HAP-1 (cell line): ENCODE data around the gene URB2.

ENCODE experiments used
- DNase-seq, 2 experiments: peaks; one replicate each; pipeline ENCODE4 v3.0.0-alpha.2; 2016 to 2020; ENCODE audit warnings: low spot score in 2 of 2
- H3K27me3 ChIP-seq: fragments of 250-450 bp; sonication (Bioruptor Pico); 2 replicates; pipeline ENCODE4 v1.5.1; 2020; ENCODE audit warnings: low read depth, mild to moderate bottlenecking, moderate library complexity
- H3K36me3 ChIP-seq: fragments of 250-450 bp; sonication (Bioruptor Pico); replicated peaks from 2 replicates; pipeline ENCODE4 v1.5.1; 2020; ENCODE audit warnings: mild to moderate bottlenecking
- H3K4me1 ChIP-seq: fragments of 250-450 bp; sonication (Bioruptor Pico); 2 replicates; pipeline ENCODE4 v1.5.1; 2020; ENCODE audit warnings: mild to moderate bottlenecking
- H3K4me3 ChIP-seq: fragments of 250-450 bp; sonication (Bioruptor Pico); 2 replicates; pipeline ENCODE4 v1.5.1; 2020; ENCODE audit warnings: mild to moderate bottlenecking, moderate library complexity
- H3K9me3 ChIP-seq: fragments of 250-450 bp; sonication (Bioruptor Pico); 2 replicates; pipeline ENCODE4 v1.5.1; 2020; ENCODE audit warnings: mild to moderate bottlenecking, moderate library complexity
- in situ Hi-C: fragments of 300-500 bp; cut with MboI; formaldehyde crosslinking; loops from 3 replicates; pipeline ENCODE4 v1.14.3; 2020; ENCODE audit warnings: low sequenced_read_pairs, inconsistent platforms, mixed read lengths

Gene URB2

GRCh38 chr1:229643996-229644745 lies 18.1 kb downstream of the URB2 start:
- no peak for DNase-seq
- in situ Hi-C loops, result no loop called here
- peaks cover 80% of the 10 kb centered on the region for H3K36me3 ChIP-seq

GRCh38 chr1:229645324-229645993 lies 19.4 kb downstream of the URB2 start:
- no peaks in the 10 kb centered on the region for H3K4me1 ChIP-seq
- H3K27me3 ChIP-seq, result no peaks in the 10 kb centered on the region
- H3K4me3 ChIP-seq, result no peak overlapping the region
- in situ Hi-C loops, result no loop called here
- DNase-seq, result no peak
- H3K9me3 ChIP-seq, result no peaks in the 10 kb centered on the region
- H3K36me3 ChIP-seq, result peaks cover 77% of the 10 kb centered on the region

More at GRCh38 chr1:229643996-229644745, 18.1 kb downstream of the URB2 start:
- Histone ChIP-seq H3K27me3 (no peaks in the 10 kb centered on the region), H3K4me1 (no peaks in the 10 kb centered on the region), H3K9me3 (no peaks in the 10 kb centered on the region), H3K4me3 (no peak overlapping the region)

DNA sequence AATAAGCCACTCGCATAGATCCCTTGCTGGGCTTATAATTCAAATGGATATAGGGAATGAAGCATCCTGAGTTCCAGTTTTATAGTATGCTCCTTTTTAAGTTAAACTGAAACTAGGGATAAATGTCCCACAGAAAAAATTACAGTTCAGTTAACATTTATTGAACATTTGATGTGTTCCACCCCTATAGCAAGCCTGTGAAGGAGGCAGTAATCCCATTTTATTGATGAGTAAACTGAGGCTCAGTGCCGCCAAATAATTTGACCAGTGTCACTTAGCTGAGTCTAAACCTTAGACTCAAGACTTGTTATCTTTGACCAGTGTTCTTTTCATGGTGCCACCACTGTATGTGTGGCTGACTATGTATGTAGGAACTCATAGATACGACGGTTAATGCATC lies 22.4 kb downstream of the URB2 start:
- no peaks in the 10 kb centered on the region for H3K4me1 ChIP-seq
- H3K27me3 ChIP-seq, result no peaks in the 10 kb centered on the region
- no peak overlapping the region for H3K4me3 ChIP-seq
- in situ Hi-C loops, result no loop called here
- H3K36me3 ChIP-seq, result peaks cover 76% of the 10 kb centered on the region
- no peak for DNase-seq
- H3K9me3 ChIP-seq, result no peaks in the 10 kb centered on the region

DNA sequence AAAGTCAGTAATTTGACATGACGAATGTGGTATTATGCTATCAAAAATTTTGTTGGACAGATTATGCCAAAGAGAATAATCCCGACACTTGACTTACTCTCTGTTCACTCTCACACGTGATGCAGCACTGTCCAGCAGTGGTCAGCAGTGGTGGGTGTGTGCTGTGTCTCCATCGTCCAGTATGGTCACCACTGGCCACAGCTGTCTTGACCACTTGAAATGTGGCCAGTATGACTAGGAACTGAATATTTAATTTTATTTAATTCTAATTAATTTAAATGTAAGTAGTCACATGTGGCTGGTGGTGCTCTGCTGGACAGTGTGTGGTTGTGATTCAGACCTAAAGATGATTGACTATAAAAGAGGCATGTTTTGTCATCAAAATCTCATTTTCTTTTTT lies 24.0 kb downstream of the URB2 start:
- Histone ChIP-seq H3K4me3 (no peak overlapping the region), H3K27me3 (no peaks in the 10 kb centered on the region), H3K4me1 (no peaks in the 10 kb centered on the region), H3K9me3 (no peaks in the 10 kb centered on the region), H3K36me3 (peaks cover 74% of the 10 kb centered on the region)
- no peak for DNase-seq
- in situ Hi-C loops, result loop anchor here (25.0 kb wide), 1 partner anchor 662 kb away; no protein-coding TSS in a partner anchor

DNA sequence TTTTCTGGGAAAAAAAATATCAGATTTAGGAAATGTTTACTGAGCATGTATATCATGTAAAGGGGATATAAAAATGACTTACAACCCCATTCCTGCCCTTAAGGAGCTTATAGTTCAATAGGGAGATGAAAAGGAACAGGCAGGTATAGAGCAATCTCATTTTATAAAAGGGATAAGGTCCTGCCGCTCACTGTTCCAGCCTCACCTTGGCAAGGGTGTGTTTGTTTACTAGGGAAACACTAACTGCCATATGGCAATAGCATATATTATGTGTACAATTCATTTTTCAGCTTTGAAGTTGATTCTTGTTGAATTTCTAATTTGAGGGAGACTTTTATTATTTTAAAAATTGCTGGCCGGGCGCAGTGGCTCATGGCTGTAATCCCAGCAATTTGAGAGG lies 25.5 kb downstream of the URB2 start:
- no peak overlapping the region for H3K4me3 ChIP-seq
- no peak for DNase-seq
- H3K27me3 ChIP-seq, result no peaks in the 10 kb centered on the region
- in situ Hi-C loops, result loop anchor here (25.0 kb wide), 1 partner anchor 661 kb away; no protein-coding TSS in a partner anchor
- no peaks in the 10 kb centered on the region for H3K4me1 ChIP-seq
- H3K36me3 ChIP-seq, result peaks cover 76% of the 10 kb centered on the region
- no peaks in the 10 kb centered on the region for H3K9me3 ChIP-seq

DNA sequence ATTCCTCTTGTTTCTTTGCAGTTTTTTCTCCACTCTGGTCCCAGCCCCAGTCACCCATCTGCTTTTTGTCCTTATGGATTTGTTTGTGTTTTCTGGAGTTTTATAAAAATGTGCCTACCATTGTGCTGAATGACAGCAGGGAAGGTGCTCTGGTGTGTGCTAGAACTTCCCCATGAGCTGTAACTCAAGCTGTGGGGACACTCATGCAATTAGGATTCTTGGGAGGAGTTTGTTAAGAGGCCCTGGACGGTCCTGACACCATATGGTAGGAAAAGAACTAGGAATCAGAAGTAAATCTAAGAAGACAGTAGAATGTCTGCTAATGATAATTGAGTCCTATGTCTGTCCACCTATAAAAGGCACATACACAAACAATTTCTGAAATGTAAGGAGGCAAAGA lies 27.4 kb downstream of the URB2 start:
- no peaks in the 10 kb centered on the region for H3K27me3 ChIP-seq
- H3K9me3 ChIP-seq, result no peaks in the 10 kb centered on the region
- no peak for DNase-seq
- no peak overlapping the region for H3K4me3 ChIP-seq
- H3K36me3 ChIP-seq, result peaks cover 72% of the 10 kb centered on the region
- in situ Hi-C loops, result loop anchor here (25.0 kb wide), 1 partner anchor 659 kb away; no protein-coding TSS in a partner anchor
- H3K4me1 ChIP-seq, result no peaks in the 10 kb centered on the region

GRCh38 chr1:229655781-229656180 lies 29.7 kb downstream of the URB2 start:
- no peaks in the 10 kb centered on the region for H3K4me1 ChIP-seq
- H3K36me3 ChIP-seq, result peaks cover 56% of the 10 kb centered on the region
- no peaks in the 10 kb centered on the region for H3K9me3 ChIP-seq
- H3K27me3 ChIP-seq, result no peaks in the 10 kb centered on the region
- in situ Hi-C loops, result loop anchor here (25.0 kb wide), 1 partner anchor 657 kb away; no protein-coding TSS in a partner anchor
- DNase-seq, result no peak
- no peak overlapping the region for H3K4me3 ChIP-seq

DNA sequence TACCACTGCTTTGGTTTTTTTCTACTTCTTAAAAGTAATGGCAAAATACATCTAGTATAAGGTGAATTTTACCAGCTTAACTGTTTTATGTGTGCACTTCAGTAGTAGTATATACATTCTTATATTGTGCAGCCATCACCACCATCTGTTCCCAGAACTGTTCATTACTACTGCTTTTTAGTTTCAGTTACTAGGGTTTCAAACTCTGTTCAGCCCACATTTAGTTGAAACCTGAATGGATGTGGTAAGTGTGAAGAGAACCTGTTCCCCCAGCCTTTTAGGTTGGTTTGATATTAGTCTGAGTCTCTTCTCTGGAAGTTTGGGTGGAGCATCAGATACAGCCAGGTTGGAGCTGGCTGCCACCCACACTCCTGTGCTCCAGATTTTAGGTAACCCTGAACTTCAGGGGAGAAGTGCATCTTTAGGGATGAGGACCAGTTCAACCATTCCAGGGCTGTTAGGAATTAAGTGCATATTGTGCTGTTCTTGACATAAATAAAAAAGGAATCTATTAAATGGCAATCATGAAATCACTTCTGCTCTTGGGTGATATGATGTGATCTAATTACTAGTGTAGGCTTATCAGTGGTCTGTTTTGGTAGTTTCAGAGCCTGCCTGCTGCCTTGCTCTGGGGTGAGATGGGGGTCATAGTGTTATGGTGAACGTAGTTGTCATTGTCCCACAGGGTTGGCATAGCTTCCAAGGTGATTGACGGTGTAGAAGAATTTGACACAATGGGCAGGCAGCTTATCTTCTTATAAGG lies 32.1 kb downstream of the URB2 start:
- in situ Hi-C loops, result loop anchor here (25.0 kb wide), 1 partner anchor 654 kb away; no protein-coding TSS in a partner anchor
- Histone ChIP-seq H3K27me3 (no peaks in the 10 kb centered on the region), H3K4me3 (no peak overlapping the region), H3K36me3 (peaks cover 57% of the 10 kb centered on the region), H3K9me3 (no peaks in the 10 kb centered on the region), H3K4me1 (no peaks in the 10 kb centered on the region)
- DNase-seq, result no peak

- Histone ChIP-seq H3K9me3 (no peaks in the 10 kb centered on the region), H3K4me1 (no peaks in the 10 kb centered on the region), H3K4me3 (no peak overlapping the region), H3K27me3 (no peaks in the 10 kb centered on the region), H3K36me3 (peaks cover 34% of the 10 kb centered on the region)
- in situ Hi-C loops, result loop anchor here (25.0 kb wide), 1 partner anchor 651 kb away; no protein-coding TSS in a partner anchor
- DNase-seq, result peak; percentile 53 to 85
Observed at GRCh38 chr1:229661022-229661877, 35.2 kb downstream of the URB2 start.

DNA sequence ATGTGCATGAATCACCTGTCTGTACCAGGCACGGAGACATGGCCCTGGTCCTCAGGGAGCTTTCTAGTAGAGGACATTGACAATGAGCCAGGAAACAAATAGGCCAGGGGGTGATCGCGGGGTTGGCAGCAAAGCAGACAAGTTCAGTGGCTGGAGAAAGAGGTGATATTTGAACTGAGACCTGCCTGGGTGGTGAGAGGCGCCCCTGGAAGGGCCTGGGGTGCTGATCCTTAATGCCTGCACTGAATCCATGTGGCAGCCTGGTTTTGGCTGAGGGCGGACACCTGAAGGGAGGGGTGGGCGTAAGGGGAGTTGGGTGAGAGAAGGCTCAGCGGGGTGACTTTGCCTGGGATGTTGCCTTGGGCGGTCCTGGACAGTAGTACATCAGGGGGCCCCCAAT lies 35.9 kb downstream of the URB2 start:
- H3K27me3 ChIP-seq, result no peaks in the 10 kb centered on the region
- no peaks in the 10 kb centered on the region for H3K4me1 ChIP-seq
- in situ Hi-C loops, result loop anchor here (25.0 kb wide), 1 partner anchor 650 kb away; no protein-coding TSS in a partner anchor
- peaks cover 28% of the 10 kb centered on the region for H3K36me3 ChIP-seq
- no peaks in the 10 kb centered on the region for H3K9me3 ChIP-seq
- DNase-seq, result no peak
- H3K4me3 ChIP-seq, result no peak overlapping the region

GRCh38 chr1:229664133-229664689 lies 38.2 kb downstream of the URB2 start:
- no peaks in the 10 kb centered on the region for H3K9me3 ChIP-seq
- peaks cover 16% of the 10 kb centered on the region for H3K36me3 ChIP-seq
- DNase-seq, result no peak
- H3K27me3 ChIP-seq, result no peaks in the 10 kb centered on the region
- H3K4me3 ChIP-seq, result no peak overlapping the region
- in situ Hi-C loops, result loop anchor here (25.0 kb wide), 1 partner anchor 648 kb away; no protein-coding TSS in a partner anchor
- H3K4me1 ChIP-seq, result no peaks in the 10 kb centered on the region

GRCh38 chr1:229665912-229666558 lies 40.0 kb downstream of the URB2 start:
- Histone ChIP-seq H3K4me1 (no peaks in the 10 kb centered on the region), H3K9me3 (no peaks in the 10 kb centered on the region), H3K4me3 (no peak overlapping the region), H3K27me3 (no peaks in the 10 kb centered on the region), H3K36me3 (peaks cover 11% of the 10 kb centered on the region)
- in situ Hi-C loops, result loop anchor here (25.0 kb wide), 1 partner anchor 646 kb away; no protein-coding TSS in a partner anchor
- DNase-seq, result no peak
